GM12891 (cell line): ENCODE data around the gene UNCX.

Experiments
- POLR2A ChIP-seq: IDR thresholded peaks from 2 replicates; pipeline ENCODE4 v1.6.1; 2011; ENCODE audit warnings: low read depth, low read length, control low read depth
- POLR2AphosphoS5 ChIP-seq: IDR thresholded peaks from 2 replicates; pipeline ENCODE4 v1.6.1; 2011; ENCODE audit warnings: low read depth, low read length, control low read depth

DNA sequence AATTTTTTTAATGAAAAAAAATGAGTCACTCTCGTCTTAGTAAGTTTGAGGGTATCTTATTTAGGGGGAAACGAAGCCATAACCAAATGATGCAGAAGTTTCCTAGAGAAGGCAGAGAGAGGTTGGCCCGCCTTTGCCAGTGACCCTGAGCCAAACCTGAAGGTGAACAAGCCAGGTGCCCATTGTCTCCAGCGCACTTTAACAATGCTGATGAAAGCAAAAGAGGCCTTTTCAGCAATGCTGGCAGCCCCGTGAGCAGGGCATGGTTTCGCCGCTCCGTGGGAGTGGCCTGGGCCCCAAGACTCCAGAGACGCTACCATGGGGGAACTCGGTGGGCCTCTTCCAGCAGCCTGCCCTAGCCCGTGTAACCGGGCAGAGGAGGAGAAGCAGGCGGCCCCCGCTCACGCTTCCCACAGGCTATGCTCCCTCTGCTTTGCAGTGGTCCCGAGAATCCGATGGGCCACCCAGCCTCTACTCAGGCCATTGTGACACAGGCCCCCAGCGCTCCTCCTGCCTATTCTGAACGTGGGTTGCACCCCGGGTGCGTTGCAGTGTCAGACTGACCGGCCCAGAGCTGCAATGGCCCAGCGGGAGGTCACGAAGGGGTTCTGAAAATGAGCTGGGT, 14.0 kb upstream of the UNCX start:
- TF ChIP-seq POLR2A (no peak), POLR2AphosphoS5 (no peak)
